Naive B cell (primary cell): Measurements from ENCODE around the gene MEOX1. TPM values are rescaled to one million over a fixed set of nuclear protein-coding genes. Genes with fewer than 3 reads are reported as not detected.

Experiments used
- ATAC-seq, 2 donors: fragments of 150-1000 bp; cut with Tn5 transposase; 2 replicates each; pipeline ENCODE4 v1.10.0; 2021; ENCODE audit warnings: low read depth in 2 of 2, mild to moderate bottlenecking in 2 of 2, moderate library complexity in 2 of 2
- DNase-seq: peaks from one replicate; pipeline ENCODE4 v3.0.0; 2022
- H3K27ac Mint-ChIP-seq, 6 donors: one replicate each; pipeline ENCODE4 v1.8.0; 2020 to 2022; ENCODE audit warnings: mild to moderate bottlenecking in 6 of 6, mixed read lengths in 6 of 6, moderate library complexity in 5 of 6, inconsistent platforms in 2 of 6
- H3K27me3 Mint-ChIP-seq, 3 donors: one replicate each; pipeline ENCODE4 v1.8.0; 2021 to 2022; ENCODE audit warnings: mixed read lengths in 3 of 3, mild to moderate bottlenecking in 1 of 3
- H3K36me3 Mint-ChIP-seq, 2 donors: one replicate each; pipeline ENCODE4 v1.8.0; 2020 to 2022; ENCODE audit warnings: mixed read lengths in 2 of 2, inconsistent platforms in 1 of 2, mild to moderate bottlenecking in 1 of 2
- H3K4me1 Mint-ChIP-seq, 3 donors: one replicate each; pipeline ENCODE4 v1.8.0; 2020 to 2022; ENCODE audit warnings: mixed read lengths in 3 of 3, inconsistent platforms in 1 of 3, mild to moderate bottlenecking in 1 of 3, moderate library complexity in 1 of 3
- H3K4me3 Mint-ChIP-seq, 8 donors: one replicate each; pipeline ENCODE4 v1.8.0; 2020 to 2022; ENCODE audit warnings: mild to moderate bottlenecking in 8 of 8, mixed read lengths in 8 of 8, moderate library complexity in 8 of 8, inconsistent platforms in 2 of 8
- H3K9me3 Mint-ChIP-seq, 7 donors: one replicate each; pipeline ENCODE4 v1.8.0; 2020 to 2022; ENCODE audit warnings: mixed read lengths in 7 of 7, mild to moderate bottlenecking in 5 of 7, inconsistent platforms in 2 of 7, moderate library complexity in 1 of 7
- polyA plus RNA-seq, 6 donors: library from polyadenylated mRNA; unstranded; fragments of 300-500 nt; fragmentation: Illumina TruSeq; gene quantifications; one replicate each; pipeline ENCODE4 v1.2.3, GENCODE V29; 2021; ENCODE audit warnings: low read depth in 6 of 6

MEOX1 gene
- polyA plus RNA-seq, 6 donors from 2014 or later: 0.12 TPM; not detected in 5

- no peak overlapping the region for H3K4me3 Mint-ChIP-seq
- no peak for ATAC-seq
These were observed 12.7 kb upstream of the MEOX1 start for GRCh38 chr17:43674394-43674793.

GRCh38 chr17:43673516-43674323 lies 12.0 kb upstream of the MEOX1 start:
- no peak overlapping the region for H3K4me3 Mint-ChIP-seq
- DNase-seq: peak; percentile 50
- peaks cover 9 to 14% (median 11%) of the 10 kb centered on the region in 3 donors for H3K4me1 Mint-ChIP-seq
- peak; percentile 62 to 66 for ATAC-seq
- H3K9me3 Mint-ChIP-seq: no peaks in the 10 kb centered on the region
- no peaks in the 10 kb centered on the region for H3K36me3 Mint-ChIP-seq
- H3K27ac Mint-ChIP-seq: peak overlapping the region in 2 of 6 donors; percentile 55 to 68
- H3K27me3 Mint-ChIP-seq: peaks cover 9 to 19% (median 17%) of the 10 kb centered on the region in 3 donors

More at GRCh38 chr17:43674394-43674793, 12.7 kb upstream of the MEOX1 start:
- H3K27ac Mint-ChIP-seq: no peak overlapping the region
- H3K36me3 Mint-ChIP-seq: no peaks in the 10 kb centered on the region
- no peak for DNase-seq
- H3K27me3 Mint-ChIP-seq: peaks cover 9 to 23% (median 19%) of the 10 kb centered on the region in 3 donors
- no peaks in the 10 kb centered on the region for H3K9me3 Mint-ChIP-seq
- H3K4me1 Mint-ChIP-seq: peaks cover 9 to 14% (median 11%) of the 10 kb centered on the region in 3 donors

DNA sequence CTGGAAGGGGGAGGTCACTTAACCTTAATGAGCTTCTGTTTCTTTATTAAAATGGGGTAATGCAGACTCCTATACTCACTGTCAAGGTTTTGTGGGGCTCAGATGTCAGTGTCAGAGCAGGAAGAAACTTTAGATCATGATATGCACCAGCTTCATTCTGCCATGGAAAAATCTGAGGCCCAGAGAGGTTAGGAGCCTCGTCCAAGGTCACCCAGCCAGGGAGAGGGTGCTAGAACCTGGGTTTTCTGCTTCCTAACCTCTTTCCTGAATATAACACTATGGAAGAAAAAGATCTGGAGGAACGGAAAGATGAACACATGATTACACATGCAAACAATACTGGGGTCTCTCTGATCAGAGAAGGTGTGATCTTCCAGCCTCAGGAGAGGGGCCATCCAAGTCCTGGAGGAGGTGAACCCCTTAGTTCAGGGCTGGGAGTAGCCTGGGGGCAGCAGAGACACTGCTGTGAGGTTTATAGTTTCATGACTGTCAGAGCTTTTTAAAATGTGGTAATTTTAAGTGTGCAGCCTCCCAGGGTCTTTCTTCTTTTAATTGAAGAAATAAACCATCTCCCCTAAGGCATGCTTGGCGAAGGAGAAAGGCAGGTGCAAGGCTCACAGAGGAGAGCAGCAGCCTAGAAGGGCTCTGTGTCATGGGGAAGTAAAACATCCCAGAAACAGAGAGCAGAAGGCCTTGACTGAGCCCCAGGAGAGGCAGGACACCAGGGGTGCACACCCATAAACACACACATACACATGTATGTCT lies 10.2 kb upstream of the MEOX1 start:
- Mint-ChIP-seq H3K4me3 (no peak overlapping the region), H3K27ac (peak overlapping the region in 1 of 6 donors; percentile 37), H3K4me1 (peaks cover 3 to 6% (median 3%) of the 10 kb centered on the region in 3 donors), H3K36me3 (no peaks in the 10 kb centered on the region), H3K27me3 (peaks cover 7 to 15% (median 13%) of the 10 kb centered on the region in 3 donors), H3K9me3 (no peaks in the 10 kb centered on the region)
- no peak for ATAC-seq
- DNase-seq: no peak

DNA sequence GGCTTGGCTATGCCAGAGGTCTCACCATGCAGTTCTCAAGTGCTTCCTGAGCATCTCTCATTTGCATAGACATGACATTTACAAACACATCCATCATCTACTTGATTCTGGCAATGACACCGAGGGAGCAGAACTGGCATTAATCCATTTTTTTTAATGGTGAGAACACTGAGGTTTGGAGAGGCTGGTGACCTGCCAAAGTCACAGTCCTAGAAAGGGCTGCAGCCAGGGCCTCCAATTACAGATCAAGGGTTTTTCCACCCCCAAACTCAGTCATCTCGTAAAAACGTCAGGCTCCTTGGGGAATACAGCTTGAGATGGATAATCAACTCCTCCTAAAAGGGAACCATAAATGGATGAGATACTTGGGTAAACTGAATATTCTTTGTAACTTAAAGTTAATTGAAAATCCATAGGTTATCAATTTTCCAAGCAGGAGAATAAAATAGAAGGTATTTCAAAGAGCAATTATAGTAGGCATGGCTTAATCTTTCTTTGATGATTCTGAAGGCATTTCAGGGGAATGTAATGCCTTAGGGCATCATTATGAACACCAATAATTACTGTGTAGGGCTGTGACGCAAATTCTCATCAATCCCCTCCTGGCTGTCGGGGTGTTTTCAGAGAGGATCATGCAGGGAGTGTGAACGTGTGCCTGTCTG lies 9.4 kb upstream of the MEOX1 start:
- DNase-seq: no peak
- Mint-ChIP-seq H3K27ac (peak overlapping the region in 1 of 6 donors; percentile 24), H3K9me3 (no peaks in the 10 kb centered on the region), H3K36me3 (no peaks in the 10 kb centered on the region), H3K27me3 (peaks cover 11 to 21% (median 12%) of the 10 kb centered on the region in 3 donors), H3K4me3 (no peak overlapping the region), H3K4me1 (peaks cover 3 to 6% (median 3%) of the 10 kb centered on the region in 3 donors)
- no peak for ATAC-seq

GRCh38 chr17:43670645-43671030 lies 8.9 kb upstream of the MEOX1 start:
- no peak overlapping the region for H3K27ac Mint-ChIP-seq
- ATAC-seq (no peak), DNase-seq (no peak)
- H3K4me1 Mint-ChIP-seq: peaks cover 3 to 6% (median 3%) of the 10 kb centered on the region in 3 donors
- H3K36me3 Mint-ChIP-seq: no peaks in the 10 kb centered on the region
- H3K9me3 Mint-ChIP-seq: no peaks in the 10 kb centered on the region
- H3K27me3 Mint-ChIP-seq: peaks cover 7 to 19% (median 11%) of the 10 kb centered on the region in 3 donors
- H3K4me3 Mint-ChIP-seq: no peak overlapping the region

DNA sequence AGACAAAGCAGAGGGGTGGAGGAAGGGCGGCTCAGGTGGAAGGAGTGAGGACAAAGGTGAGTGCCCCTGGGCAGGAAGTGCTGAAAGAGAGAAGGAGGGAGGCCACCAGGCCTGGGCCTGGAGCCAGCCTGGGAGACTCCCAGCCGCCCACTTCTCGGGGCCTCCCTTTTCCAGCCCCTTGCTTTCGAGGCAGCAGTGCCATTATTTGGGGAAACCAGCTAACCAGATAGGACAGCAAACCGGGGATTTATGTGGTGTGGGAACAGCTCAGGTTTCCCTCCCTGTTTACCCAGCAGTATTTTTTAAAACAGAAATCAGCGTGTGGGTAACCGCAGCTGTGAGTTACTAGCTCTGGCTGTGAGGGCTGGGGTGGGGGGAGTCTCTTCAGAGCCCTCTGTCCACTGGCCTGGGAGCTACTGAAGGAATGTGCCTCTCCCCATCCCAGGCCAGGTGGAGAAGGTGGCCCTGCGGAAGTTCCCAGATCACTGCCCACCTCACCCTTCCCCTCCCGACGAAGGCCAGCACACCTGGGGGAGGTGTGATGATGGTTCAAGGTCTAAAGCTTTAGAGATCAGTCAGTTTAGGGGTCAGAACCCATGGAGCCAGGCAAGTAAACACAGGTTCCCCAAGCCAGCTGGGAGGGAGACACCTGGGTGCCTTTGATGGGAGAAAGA lies 8.4 kb upstream of the MEOX1 start:
- Mint-ChIP-seq H3K4me3 (no peak overlapping the region), H3K9me3 (no peaks in the 10 kb centered on the region), H3K27ac (no peak overlapping the region), H3K4me1 (peaks cover 3 to 6% (median 3%) of the 10 kb centered on the region in 3 donors), H3K36me3 (no peaks in the 10 kb centered on the region), H3K27me3 (peaks cover 2 to 18% (median 11%) of the 10 kb centered on the region in 3 donors)
- no peak for DNase-seq
- no peak for ATAC-seq

GRCh38 chr17:43667947-43668348 lies 6.2 kb upstream of the MEOX1 start:
- ATAC-seq (no peak), DNase-seq (no peak)
- no peaks in the 10 kb centered on the region for H3K36me3 Mint-ChIP-seq
- no peak overlapping the region for H3K4me3 Mint-ChIP-seq
- H3K9me3 Mint-ChIP-seq: no peaks in the 10 kb centered on the region
- no peak overlapping the region for H3K27ac Mint-ChIP-seq
- H3K27me3 Mint-ChIP-seq: peaks cover under 1 to 19% (median 10%) of the 10 kb centered on the region in 3 donors
- no peaks in the 10 kb centered on the region for H3K4me1 Mint-ChIP-seq

DNA sequence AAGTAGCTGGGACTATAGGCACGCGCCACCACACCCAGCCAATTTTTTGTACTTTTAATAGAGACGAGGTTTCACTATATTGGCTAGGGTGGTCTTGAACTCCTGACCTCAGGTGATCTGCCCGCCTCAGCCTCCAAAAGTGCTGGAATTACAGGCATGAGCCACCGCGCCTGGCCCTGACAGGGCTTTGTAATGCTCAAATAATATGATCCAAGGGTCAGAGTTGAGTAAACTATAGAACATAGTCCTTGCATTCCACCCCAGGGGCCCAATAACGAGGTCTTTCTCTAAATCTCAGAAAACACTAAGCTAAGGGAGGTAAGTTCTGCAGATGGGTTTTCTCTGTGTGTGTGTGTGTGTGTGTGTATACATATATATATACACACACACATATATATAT lies 5.8 kb upstream of the MEOX1 start:
- DNase-seq (no peak), ATAC-seq (no peak)
- Mint-ChIP-seq H3K27me3 (peaks cover 5 to 24% (median 11%) of the 10 kb centered on the region in 3 donors), H3K9me3 (no peaks in the 10 kb centered on the region), H3K4me1 (no peaks in the 10 kb centered on the region), H3K27ac (no peak overlapping the region), H3K36me3 (no peaks in the 10 kb centered on the region), H3K4me3 (no peak overlapping the region)

GRCh38 chr17:43665937-43666236 lies 4.2 kb upstream of the MEOX1 start:
- H3K9me3 Mint-ChIP-seq: no peaks in the 10 kb centered on the region
- DNase-seq (no peak), ATAC-seq (no peak)
- no peaks in the 10 kb centered on the region for H3K4me1 Mint-ChIP-seq
- H3K36me3 Mint-ChIP-seq: no peaks in the 10 kb centered on the region
- peak overlapping the region in 1 of 6 donors; percentile 49 for H3K27ac Mint-ChIP-seq
- no peak overlapping the region for H3K4me3 Mint-ChIP-seq
- peaks cover 17 to 40% (median 20%) of the 10 kb centered on the region in 3 donors for H3K27me3 Mint-ChIP-seq

GRCh38 chr17:43665084-43665936 lies 3.6 kb upstream of the MEOX1 start:
- no peak for DNase-seq
- H3K27ac Mint-ChIP-seq: peak overlapping the region in 1 of 6 donors; percentile 49
- no peaks in the 10 kb centered on the region for H3K36me3 Mint-ChIP-seq
- H3K4me3 Mint-ChIP-seq: no peak overlapping the region
- ATAC-seq: no peak
- H3K27me3 Mint-ChIP-seq: peaks cover 20 to 46% (median 23%) of the 10 kb centered on the region in 3 donors
- H3K4me1 Mint-ChIP-seq: no peaks in the 10 kb centered on the region
- H3K9me3 Mint-ChIP-seq: no peaks in the 10 kb centered on the region

DNA sequence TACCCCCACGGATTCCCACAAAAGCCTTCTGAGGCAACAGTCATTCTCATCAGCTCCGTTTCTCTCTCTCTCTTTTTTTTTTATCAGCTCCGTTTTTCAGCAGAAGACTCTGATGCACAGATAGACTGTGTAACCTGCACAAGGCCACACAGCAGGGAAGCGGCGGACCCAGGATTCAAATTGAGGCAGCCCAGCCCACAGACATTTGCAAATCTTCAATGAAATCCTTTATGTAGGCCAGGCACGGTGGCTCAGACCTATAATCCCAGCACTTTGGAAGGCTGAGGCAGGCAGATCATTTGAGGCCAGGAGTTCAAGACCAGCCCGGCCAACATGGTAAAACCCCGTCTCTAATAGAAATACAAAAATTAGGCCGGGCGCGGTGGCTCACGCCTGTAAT lies 2.4 kb upstream of the MEOX1 start:
- H3K4me3 Mint-ChIP-seq: no peak overlapping the region
- ATAC-seq (no peak), DNase-seq (no peak)
- H3K9me3 Mint-ChIP-seq: no peaks in the 10 kb centered on the region
- H3K27me3 Mint-ChIP-seq: peaks cover 25 to 58% (median 28%) of the 10 kb centered on the region in 3 donors
- no peaks in the 10 kb centered on the region for H3K4me1 Mint-ChIP-seq
- no peaks in the 10 kb centered on the region for H3K36me3 Mint-ChIP-seq
- H3K27ac Mint-ChIP-seq: peak overlapping the region in 1 of 6 donors; percentile 72

DNA sequence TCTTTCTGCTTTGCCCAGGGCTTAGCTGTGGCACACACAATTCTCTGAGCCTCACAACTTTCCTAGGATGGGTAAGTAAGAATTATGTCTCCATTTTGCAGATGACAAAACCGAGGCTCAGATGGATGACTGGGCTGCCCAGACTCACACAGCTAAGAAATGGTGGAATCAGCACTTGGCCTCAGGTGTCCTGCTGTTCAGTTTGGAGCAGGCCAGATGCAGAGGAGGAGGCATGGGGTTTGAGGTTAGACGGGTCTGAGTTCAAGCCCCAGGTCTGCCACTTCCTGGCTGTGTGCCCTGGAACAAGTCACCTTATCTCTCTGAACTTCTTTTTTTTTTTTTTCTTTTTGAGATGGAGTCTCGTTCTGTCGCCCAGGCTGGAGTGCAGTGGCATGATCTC lies 1.7 kb upstream of the MEOX1 start:
- Mint-ChIP-seq H3K4me3 (no peak overlapping the region), H3K27ac (no peak overlapping the region), H3K36me3 (no peaks in the 10 kb centered on the region), H3K27me3 (peaks cover 25 to 63% (median 28%) of the 10 kb centered on the region in 3 donors), H3K4me1 (no peaks in the 10 kb centered on the region), H3K9me3 (no peaks in the 10 kb centered on the region)
- DNase-seq: no peak
- ATAC-seq: no peak
